HG03280 (cell line): ENCODE results near the gene GRHL3.

Experiments used
- ATAC-seq: cut with Tn5 transposase; IDR thresholded peaks from one replicate; pipeline ENCODE4 v1.9.1; 2021; ENCODE audit warnings: mild to moderate bottlenecking, moderate library complexity; ENCODE audit not compliant: unreplicated experiment

Gene GRHL3

GRCh38 chr1:24317081-24317480 is 2.1 kb upstream of the GRHL3 start:
- no peak for ATAC-seq

- ATAC-seq = no peak
Measured at GRCh38 chr1:24317956-24318614, 1.1 kb upstream of the GRHL3 start.

GRCh38 chr1:24318615-24319311 is 394 bp upstream of the GRHL3 start:
- no peak for ATAC-seq

- ATAC-seq = no peak
Measured at GRCh38 chr1:24319962-24320361, 805 bp downstream of the GRHL3 start.

- no peak for ATAC-seq
Measured at GRCh38 chr1:24321126-24321525, 2.0 kb downstream of the GRHL3 start.

GRCh38 chr1:24321697-24322469 is 2.7 kb downstream of the GRHL3 start:
- ATAC-seq = no peak

- ATAC-seq = no peak
Measured at GRCh38 chr1:24322470-24323177, 3.5 kb downstream of the GRHL3 start.

- no peak for ATAC-seq
Measured at GRCh38 chr1:24323281-24323680, 4.1 kb downstream of the GRHL3 start.

GRCh38 chr1:24324903-24325302 is 5.7 kb downstream of the GRHL3 start:
- ATAC-seq = no peak

- ATAC-seq = no peak
Measured at GRCh38 chr1:24325587-24326449, 6.7 kb downstream of the GRHL3 start.

- no peak for ATAC-seq
Measured at GRCh38 chr1:24327486-24327885, 8.3 kb downstream of the GRHL3 start.

- ATAC-seq = no peak
Measured at GRCh38 chr1:24327891-24328290, 8.7 kb downstream of the GRHL3 start.

- no peak for ATAC-seq
Measured at GRCh38 chr1:24329331-24329730, 10.2 kb downstream of the GRHL3 start.

GRCh38 chr1:24329797-24330543 is 10.8 kb downstream of the GRHL3 start:
- no peak for ATAC-seq

- ATAC-seq = no peak
Measured at GRCh38 chr1:24331961-24332673, 13.0 kb downstream of the GRHL3 start.

- no peak for ATAC-seq
Measured at GRCh38 chr1:24336075-24336474, 16.9 kb downstream of the GRHL3 start.

GRCh38 chr1:24337455-24337854 is 18.3 kb downstream of the GRHL3 start:
- no peak for ATAC-seq

- no peak for ATAC-seq
Measured at GRCh38 chr1:24338447-24338846, 19.3 kb downstream of the GRHL3 start.

GRCh38 chr1:24339996-24340395 is 20.8 kb downstream of the GRHL3 start:
- ATAC-seq = no peak
